ENCODE data around the gene ABCA4.
"Not testable (repeated sequence)": the region's sequence is repeated elsewhere in the genome, so short reads cannot be mapped to it uniquely, and the experiment has no call there.

ABCA4 gene

DNA sequence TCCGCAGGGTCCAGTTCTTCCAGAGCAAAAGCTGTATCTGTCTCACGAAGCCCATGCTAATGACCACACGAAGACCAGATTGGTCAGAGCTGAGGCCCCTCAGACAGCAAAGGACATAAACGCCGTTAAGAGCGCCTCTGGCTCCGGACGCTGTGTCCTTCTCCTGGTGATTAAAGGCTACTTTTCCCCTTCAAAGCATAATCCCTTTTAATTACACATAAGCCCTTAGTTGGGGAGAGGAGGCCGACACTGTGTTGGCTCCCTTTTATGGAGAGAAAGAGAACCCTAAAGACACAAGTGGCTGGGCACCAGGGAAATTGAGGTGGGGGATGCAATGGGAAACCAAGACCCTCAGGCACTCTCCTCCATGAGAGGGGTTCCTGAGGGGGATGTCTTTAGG, at the start of gene ABCA4:
TSS of gene ABCA4 (minus strand) at position 158 of the 400 bp plus-strand sequence. CDS start at position 55, 103 bp downstream.
- DNase-seq (ENCODE audit: low spot score), result no peak

GRCh38 chr1:94169126-94169525, 48.2 kb upstream of the ABCA4 start:
- DNase-seq (ENCODE audit: low spot score), result no peak

DNA sequence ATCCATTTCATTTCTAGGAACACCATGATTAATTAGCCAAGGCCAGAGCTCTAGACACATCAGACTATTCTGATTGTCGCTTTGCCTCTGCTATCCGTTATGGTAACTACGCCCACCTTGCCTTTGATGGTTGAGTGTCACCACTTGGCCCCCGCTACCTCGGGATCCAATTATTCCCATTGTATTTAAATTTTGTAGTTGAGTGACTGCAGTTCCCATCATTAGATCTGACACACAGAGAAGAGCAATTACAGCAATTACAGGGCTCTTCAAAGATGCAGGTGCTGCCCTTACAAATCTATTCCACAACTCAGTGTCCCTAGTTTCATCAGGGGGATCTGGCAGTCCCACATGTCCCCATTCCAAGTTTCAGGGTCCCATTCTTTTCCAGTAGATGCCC, 44.9 kb upstream of the ABCA4 start:
- no peak for DNase-seq (ENCODE audit: low spot score)

DNA sequence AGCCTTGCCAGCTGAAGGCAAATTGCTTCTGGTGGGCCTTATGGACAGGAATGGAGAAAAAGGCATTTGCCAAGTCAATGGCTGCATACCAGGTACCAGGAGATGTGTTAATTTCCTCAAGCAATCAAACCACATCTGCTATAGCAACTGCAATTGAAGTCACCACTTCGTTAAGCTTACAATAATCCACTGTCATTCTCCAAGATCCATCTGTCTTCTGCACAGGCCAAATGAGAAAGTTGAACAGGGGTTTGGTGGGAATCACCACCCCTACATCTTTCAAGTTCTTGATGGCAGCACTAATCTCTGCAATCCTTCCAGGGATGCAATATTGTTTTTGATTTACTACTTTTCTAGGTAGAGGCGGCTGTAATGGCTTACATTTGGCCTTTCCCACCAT, 43.9 kb upstream of the ABCA4 start:
- DNase-seq (ENCODE audit: low spot score), result not testable (repeated sequence)

DNA sequence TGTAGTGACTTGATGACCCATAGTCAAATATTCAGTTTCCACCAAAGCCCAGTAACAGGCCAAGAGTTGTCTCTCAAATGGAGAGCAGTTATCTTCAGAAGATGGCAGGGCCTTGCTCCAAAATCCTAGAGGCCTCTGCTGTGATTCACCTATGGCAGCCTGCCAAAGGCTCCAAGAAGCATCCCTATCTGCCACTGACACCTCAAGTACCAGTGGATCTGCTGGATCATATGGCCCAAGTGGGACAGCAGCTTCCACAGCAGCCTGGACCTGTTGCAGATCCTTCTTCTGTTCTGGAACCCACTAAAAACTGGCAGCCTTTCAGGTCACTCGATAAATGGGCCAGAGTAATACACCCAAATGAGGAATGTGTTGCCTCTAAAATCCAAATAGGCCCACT, 43.2 kb upstream of the ABCA4 start:
- not testable (repeated sequence) for DNase-seq (ENCODE audit: low spot score)

- not testable (repeated sequence) for DNase-seq (ENCODE audit: low spot score)
Observed at GRCh38 chr1:94163249-94163648, 42.3 kb upstream of the ABCA4 start.

DNA sequence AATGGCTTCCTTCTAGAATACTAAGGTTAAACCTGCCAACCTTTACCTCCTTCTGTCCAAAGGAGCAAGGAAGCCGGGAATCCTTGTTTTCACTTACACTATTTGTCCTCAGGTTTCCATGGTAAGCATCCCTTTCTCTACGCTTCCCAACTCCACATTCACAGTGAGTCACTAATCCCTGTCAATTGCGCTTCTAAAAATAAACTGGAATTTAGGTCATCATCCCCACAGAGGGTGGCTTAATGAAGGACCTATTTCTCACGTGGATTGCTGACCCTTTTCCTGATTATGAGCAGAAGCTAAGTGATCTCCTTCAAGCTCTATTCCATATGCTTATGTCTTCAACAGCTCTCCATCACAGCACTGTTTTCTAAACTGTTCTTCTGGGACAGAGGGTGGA, 39.9 kb upstream of the ABCA4 start:
- peak; percentile 17 for DNase-seq (ENCODE audit: low spot score)

GRCh38 chr1:94156096-94156625, 35.2 kb upstream of the ABCA4 start:
- DNase-seq (ENCODE audit: low spot score), result no peak

DNA sequence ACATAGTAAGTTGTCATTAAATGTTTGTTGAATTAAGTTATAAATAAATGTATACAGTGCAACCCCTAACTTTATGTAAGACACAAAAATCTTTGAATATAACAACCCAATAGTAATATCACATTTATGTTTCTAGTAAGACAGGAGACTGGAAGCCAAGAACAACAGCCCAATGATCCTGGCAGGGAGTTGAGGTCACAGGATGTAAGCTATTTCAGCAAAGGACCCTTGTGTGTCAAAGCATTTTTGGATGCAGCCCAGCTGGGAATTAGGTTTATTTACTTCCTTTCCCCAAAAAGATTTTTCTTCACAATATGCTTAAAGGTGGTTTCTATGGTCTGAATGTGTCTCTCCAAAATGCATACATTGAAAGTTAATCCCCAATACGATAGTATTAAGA, 34.0 kb upstream of the ABCA4 start:
- no peak for DNase-seq (ENCODE audit: low spot score)

GRCh38 chr1:94153133-94153532, 32.2 kb upstream of the ABCA4 start:
- no peak for DNase-seq (ENCODE audit: low spot score)

GRCh38 chr1:94149166-94149565, 28.2 kb upstream of the ABCA4 start:
- DNase-seq (ENCODE audit: low spot score), result not testable (repeated sequence)

- DNase-seq (ENCODE audit: low spot score), result no peak
Observed at GRCh38 chr1:94146273-94146672, 25.3 kb upstream of the ABCA4 start.

DNA sequence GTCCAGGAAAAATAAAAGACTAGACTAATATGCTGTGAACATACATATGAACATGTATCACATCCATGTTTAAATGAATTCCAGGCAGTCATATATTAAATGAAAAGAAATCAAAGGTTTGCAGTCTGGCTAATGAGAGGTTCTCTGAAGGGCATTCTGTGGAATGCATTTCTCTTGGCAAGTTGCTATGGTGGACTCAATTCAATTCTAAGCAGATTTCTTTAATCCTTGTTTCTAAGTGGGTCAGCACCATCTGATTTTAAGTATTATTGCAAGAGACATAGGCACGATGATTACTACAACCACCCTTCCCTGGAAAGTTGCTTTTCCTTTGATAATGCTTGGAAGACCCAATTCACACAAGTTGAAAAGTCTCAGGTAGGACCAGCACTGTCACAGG, 23.9 kb upstream of the ABCA4 start:
- DNase-seq (ENCODE audit: low spot score), result no peak

DNA sequence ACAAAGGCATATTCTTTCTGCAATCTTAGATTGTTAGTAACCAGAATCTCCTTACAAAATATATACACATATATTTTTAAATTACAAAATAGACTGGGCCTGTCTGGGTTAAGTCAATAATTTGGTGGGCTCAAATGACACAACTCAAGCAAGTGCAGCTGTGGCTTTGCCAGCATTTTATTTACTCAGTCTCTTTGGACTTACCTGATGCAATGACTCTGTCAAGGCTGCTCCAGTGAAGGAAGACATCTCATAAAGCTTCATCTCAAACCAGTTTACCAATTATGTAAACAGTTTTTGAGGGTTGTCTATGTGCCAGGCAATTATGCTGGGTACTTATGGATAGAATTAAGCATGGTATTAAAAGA, 22.8 kb upstream of the ABCA4 start:
- DNase-seq (ENCODE audit: low spot score), result no peak

DNA sequence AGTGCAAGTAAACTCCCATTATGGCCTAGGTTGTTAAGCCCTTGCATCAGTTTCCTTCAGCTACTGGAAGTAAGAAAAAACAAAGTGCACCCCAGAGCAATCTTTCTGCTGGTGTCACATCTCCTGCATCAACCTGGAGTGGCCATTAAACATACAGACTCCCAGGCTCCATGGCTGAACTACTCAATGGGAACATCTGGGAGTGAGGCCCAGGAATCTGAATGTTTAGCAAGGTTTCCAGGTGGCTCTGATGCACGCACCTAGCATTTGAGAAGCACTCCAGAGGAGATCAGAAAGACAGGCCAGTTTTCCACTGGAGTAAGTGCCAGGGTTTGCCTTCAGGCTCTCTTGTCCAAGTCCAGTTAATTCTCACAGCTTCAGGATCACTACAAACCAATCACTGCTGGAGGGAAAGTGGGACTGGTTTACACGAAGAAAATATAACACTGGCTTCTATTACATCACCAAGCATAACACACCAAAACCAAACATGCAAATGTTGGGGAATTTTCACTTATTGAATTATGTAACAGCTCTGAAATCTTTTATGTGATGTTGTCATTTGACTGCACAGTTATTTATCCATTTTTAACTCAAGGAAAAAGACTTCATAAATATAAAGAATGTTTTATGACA, 22.3 kb upstream of the ABCA4 start:
- DNase-seq (ENCODE audit: low spot score), result no peak

- no peak for DNase-seq (ENCODE audit: low spot score)
Observed at GRCh38 chr1:94142583-94142982, 21.6 kb upstream of the ABCA4 start.

DNA sequence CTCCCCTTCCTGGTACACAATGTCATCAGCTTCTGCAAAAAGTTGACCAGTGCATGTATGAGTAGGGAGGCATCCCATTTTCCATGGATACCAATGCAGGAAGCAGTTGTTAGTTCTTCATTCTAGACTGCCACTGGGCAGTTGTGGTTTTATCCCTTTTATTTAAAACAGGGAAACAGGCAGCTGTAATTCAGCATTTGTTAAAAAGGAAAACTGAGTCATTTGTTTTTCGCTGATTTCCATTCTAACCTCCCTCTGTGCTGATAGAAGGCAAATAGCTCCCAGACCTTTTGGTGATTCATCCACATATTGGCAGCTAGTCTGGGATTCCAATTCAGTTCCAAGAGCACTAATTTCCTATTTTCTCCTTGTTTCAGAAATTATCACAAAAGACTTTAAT, 21.1 kb upstream of the ABCA4 start:
- DNase-seq (ENCODE audit: low spot score), result no peak

GRCh38 chr1:94132111-94132510, 11.2 kb upstream of the ABCA4 start:
- no peak for DNase-seq (ENCODE audit: low spot score)

- no peak for DNase-seq (ENCODE audit: low spot score)
Observed at GRCh38 chr1:94130851-94131595, 10.1 kb upstream of the ABCA4 start.

GRCh38 chr1:94126651-94127050, 5.7 kb upstream of the ABCA4 start:
- no peak for DNase-seq (ENCODE audit: low spot score)

GRCh38 chr1:94125551-94126514, 4.9 kb upstream of the ABCA4 start:
- DNase-seq (ENCODE audit: low spot score), result no peak

- DNase-seq (ENCODE audit: low spot score), result no peak
Observed at GRCh38 chr1:94124538-94124937, 3.6 kb upstream of the ABCA4 start.

Measured in pons (tissue), 1 donor.